ENCODE data around the gene CCT8.

CCT8 gene, protein sequence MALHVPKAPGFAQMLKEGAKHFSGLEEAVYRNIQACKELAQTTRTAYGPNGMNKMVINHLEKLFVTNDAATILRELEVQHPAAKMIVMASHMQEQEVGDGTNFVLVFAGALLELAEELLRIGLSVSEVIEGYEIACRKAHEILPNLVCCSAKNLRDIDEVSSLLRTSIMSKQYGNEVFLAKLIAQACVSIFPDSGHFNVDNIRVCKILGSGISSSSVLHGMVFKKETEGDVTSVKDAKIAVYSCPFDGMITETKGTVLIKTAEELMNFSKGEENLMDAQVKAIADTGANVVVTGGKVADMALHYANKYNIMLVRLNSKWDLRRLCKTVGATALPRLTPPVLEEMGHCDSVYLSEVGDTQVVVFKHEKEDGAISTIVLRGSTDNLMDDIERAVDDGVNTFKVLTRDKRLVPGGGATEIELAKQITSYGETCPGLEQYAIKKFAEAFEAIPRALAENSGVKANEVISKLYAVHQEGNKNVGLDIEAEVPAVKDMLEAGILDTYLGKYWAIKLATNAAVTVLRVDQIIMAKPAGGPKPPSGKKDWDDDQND

GRCh38 chr21:29073222-29074006 is at the start of gene CCT8:
Gene CCT8 (minus strand): TSS chr21:29073648. CDS start chr21:29073590, 58 bp downstream.
- Mint-ChIP-seq H3K4me1 (peaks cover 29% of the 10 kb centered on the region), H3K9me3 (peaks cover 4% of the 10 kb centered on the region), H3K27me3 (ENCODE audit: low read depth, poor library complexity) (no peaks in the 10 kb centered on the region), H3K36me3 (ENCODE audit: low read depth) (peaks cover 15% of the 10 kb centered on the region), H3K4me3 (peak within 1 kb of the TSS; percentile 100), H3K27ac (peak within 1 kb of the TSS; percentile 100)
- TF ChIP-seq, protein P1, sequence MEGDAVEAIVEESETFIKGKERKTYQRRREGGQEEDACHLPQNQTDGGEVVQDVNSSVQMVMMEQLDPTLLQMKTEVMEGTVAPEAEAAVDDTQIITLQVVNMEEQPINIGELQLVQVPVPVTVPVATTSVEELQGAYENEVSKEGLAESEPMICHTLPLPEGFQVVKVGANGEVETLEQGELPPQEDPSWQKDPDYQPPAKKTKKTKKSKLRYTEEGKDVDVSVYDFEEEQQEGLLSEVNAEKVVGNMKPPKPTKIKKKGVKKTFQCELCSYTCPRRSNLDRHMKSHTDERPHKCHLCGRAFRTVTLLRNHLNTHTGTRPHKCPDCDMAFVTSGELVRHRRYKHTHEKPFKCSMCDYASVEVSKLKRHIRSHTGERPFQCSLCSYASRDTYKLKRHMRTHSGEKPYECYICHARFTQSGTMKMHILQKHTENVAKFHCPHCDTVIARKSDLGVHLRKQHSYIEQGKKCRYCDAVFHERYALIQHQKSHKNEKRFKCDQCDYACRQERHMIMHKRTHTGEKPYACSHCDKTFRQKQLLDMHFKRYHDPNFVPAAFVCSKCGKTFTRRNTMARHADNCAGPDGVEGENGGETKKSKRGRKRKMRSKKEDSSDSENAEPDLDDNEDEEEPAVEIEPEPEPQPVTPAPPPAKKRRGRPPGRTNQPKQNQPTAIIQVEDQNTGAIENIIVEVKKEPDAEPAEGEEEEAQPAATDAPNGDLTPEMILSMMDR (IDR thresholded peaks at IDR 0.05): no peak
- peak; percentile 96 for DNase-seq

DNA sequence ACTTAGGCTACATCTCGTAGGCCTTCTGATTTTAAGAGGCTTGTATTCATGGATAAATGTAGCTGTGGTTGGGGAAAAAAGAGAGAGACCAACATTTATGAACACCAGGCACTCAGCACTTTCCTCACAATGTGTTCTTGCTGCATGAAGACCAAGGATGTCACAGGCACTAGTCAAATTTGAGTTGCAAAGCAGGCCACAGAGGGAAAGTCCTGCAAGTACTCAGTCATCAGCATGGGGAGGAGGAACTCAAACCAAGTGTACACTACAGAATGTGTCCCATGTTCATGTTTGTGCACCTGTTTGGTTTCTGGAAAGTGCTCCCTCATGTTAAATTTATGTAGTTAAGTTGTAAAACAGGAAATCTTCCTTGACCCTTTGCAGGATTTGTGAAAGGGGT is 48.3 kb upstream of the CCT8 start:
- H3K4me3 Mint-ChIP-seq: no peak overlapping the region
- H3K27ac Mint-ChIP-seq: no peak overlapping the region
- peaks cover 13% of the 10 kb centered on the region for H3K4me1 Mint-ChIP-seq
- H3K36me3 Mint-ChIP-seq (ENCODE audit: low read depth): no peaks in the 10 kb centered on the region
- peaks cover 14% of the 10 kb centered on the region for H3K9me3 Mint-ChIP-seq
- TF ChIP-seq, protein P1 (IDR thresholded peaks at IDR 0.05): no peak
- H3K27me3 Mint-ChIP-seq (ENCODE audit: low read depth, poor library complexity): no peaks in the 10 kb centered on the region
- DNase-seq: no peak

- DNase-seq: no peak
- H3K4me1 Mint-ChIP-seq: peaks cover 31% of the 10 kb centered on the region
- peaks cover 15% of the 10 kb centered on the region for H3K9me3 Mint-ChIP-seq
- H3K27me3 Mint-ChIP-seq (ENCODE audit: low read depth, poor library complexity): no peaks in the 10 kb centered on the region
- TF ChIP-seq, protein P1 (IDR thresholded peaks at IDR 0.05): no peak
- H3K36me3 Mint-ChIP-seq (ENCODE audit: low read depth): no peaks in the 10 kb centered on the region
- H3K4me3 Mint-ChIP-seq: no peak overlapping the region
- no peak overlapping the region for H3K27ac Mint-ChIP-seq
Measured at GRCh38 chr21:29117372-29117955, 44.0 kb upstream of the CCT8 start.

DNA sequence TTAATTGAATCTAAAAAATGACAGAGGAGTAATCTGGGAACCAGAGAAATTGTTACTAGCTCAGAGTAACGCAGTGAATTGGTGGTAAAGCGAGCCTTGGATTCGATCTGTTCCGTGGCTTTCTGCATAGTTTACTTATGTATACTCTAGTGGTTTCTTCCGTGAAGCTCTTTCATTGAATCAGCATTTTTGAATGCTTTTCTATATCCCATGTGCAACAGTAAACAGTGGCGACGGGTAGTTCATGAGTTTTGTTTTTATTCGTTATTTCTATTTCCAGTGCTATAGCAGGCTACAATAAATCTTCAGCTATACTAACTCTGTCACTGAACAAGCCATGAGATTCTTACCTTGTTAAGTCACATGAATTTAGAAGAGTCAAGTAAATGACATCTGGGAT is 42.5 kb upstream of the CCT8 start:
- Mint-ChIP-seq H3K4me1 (peaks cover 31% of the 10 kb centered on the region), H3K27ac (peak overlapping the region; percentile 87), H3K9me3 (peaks cover 4% of the 10 kb centered on the region), H3K36me3 (ENCODE audit: low read depth) (no peaks in the 10 kb centered on the region), H3K4me3 (no peak overlapping the region), H3K27me3 (ENCODE audit: low read depth, poor library complexity) (no peaks in the 10 kb centered on the region)
- no peak for DNase-seq
- TF ChIP-seq, protein P1 (IDR thresholded peaks at IDR 0.05): no peak

- H3K36me3 Mint-ChIP-seq (ENCODE audit: low read depth): no peaks in the 10 kb centered on the region
- no peak for DNase-seq
- H3K27me3 Mint-ChIP-seq (ENCODE audit: low read depth, poor library complexity): no peaks in the 10 kb centered on the region
- peaks cover 31% of the 10 kb centered on the region for H3K4me1 Mint-ChIP-seq
- peak overlapping the region; percentile 87 for H3K27ac Mint-ChIP-seq
- H3K4me3 Mint-ChIP-seq: no peak overlapping the region
- H3K9me3 Mint-ChIP-seq: peaks cover 4% of the 10 kb centered on the region
- TF ChIP-seq, protein P1 (IDR thresholded peaks at IDR 0.05): no peak
Measured at GRCh38 chr21:29114765-29115500, 41.5 kb upstream of the CCT8 start.
